Embryonic facial prominence (tissue), 1 donor: ENCODE measurements around the gene JAK3.
"Not testable (repeated sequence)": the region's sequence is repeated elsewhere in the genome, so short reads cannot be mapped to it uniquely, and the experiment has no call there.

ENCODE experiments used
- DNase-seq: peaks from one replicate; pipeline ENCODE4 v3.0.0-alpha.2; 2016; ENCODE audit errors: extremely low spot score

Gene JAK3

GRCh38 chr19:17777840-17778239, 69.9 kb downstream of the JAK3 start:
- DNase-seq, result not testable (repeated sequence)

GRCh38 chr19:17775991-17776803, 71.6 kb downstream of the JAK3 start:
- DNase-seq, result no peak

GRCh38 chr19:17775245-17775927, 72.4 kb downstream of the JAK3 start:
- no peak for DNase-seq
